GM12873 (cell line): ENCODE results near the gene C6.

Experiments used
- CTCF ChIP-seq: IDR thresholded peaks from 2 replicates; pipeline ENCODE4 v1.5.1; 2012; ENCODE audit warnings: low read depth, mild to moderate bottlenecking, moderate library complexity, low read length, control low read depth; ENCODE audit not compliant: insufficient read depth; ENCODE audit errors: missing control alignments

Gene C6

GRCh38 chr5:41120600-41120999 lies 92.7 kb downstream of the C6 start:
- TF ChIP-seq CTCF: no peak

GRCh38 chr5:41118177-41118576 lies 95.2 kb downstream of the C6 start:
- no peak for TF ChIP-seq CTCF

GRCh38 chr5:41115281-41115680 lies 98.1 kb downstream of the C6 start:
- TF ChIP-seq CTCF: no peak

- no peak for TF ChIP-seq CTCF
These were observed 100.6 kb downstream of the C6 start for GRCh38 chr5:41112486-41113455.

- no peak for TF ChIP-seq CTCF
These were observed 104.1 kb downstream of the C6 start for GRCh38 chr5:41109186-41109585.

- no peak for TF ChIP-seq CTCF
These were observed 111.0 kb downstream of the C6 start for GRCh38 chr5:41102341-41102740.

- no peak for TF ChIP-seq CTCF
These were observed 115.7 kb downstream of the C6 start for GRCh38 chr5:41097642-41098041.
